K562 (cell line): ENCODE measurements around the gene ITPR1. TPM values are rescaled to one million over a fixed set of nuclear protein-coding genes. Genes with fewer than 3 reads are reported as not detected.

Experiments used
- ATAC-seq: fragments of 200-7000 bp; cut with Tn5 transposase; 3 replicates; pipeline ENCODE4 v1.9.1; 2020; ENCODE audit warnings: moderate library complexity
- BruUV-seq: library from RNA; stranded (reverse); fragments of 400-500 nt; replicated peaks from 2 replicates; lab custom pipeline; 2021; lab: Mats Ljungman, UMichigan
- CTCF ChIA-PET: fragments of 300-600 bp; formaldehyde crosslinking; extraction: SDS; loops from one replicate; lab custom pipeline; 2021; ENCODE audit warnings: low intra/inter-chr PET ratio; lab: Yijun Ruan, JAX
- POLR2A ChIA-PET: fragments of 300-600, 350-650 bp; sonication (Branson Sonifier 250); formaldehyde crosslinking; extraction: SDS; loops from one replicate; lab custom pipeline; 2021; ENCODE audit warnings: antibody characterized with exemption, inconsistent platforms; lab: Yijun Ruan, JAX
- DNase-seq, 4 experiments: peaks; one replicate each; pipeline versions ENCODE4 v3.0.0 to v3.0.0-alpha.2; 2011 to 2018; ENCODE audit warnings: low spot score in 3 of 4, mixed read lengths in 3 of 4; ENCODE audit errors: extremely low read depth in 1 of 4
- FAIRE-seq: peaks from 2 replicates; lab custom pipeline; 2011; peaks lifted over from hg19 to GRCh38; lab: Jason Lieb, UNC
- H2AFZ ChIP-seq: 2 replicates; pipeline ENCODE4 v1.6.0; 2011; ENCODE audit warnings: low read depth, low read length, control low read depth, inconsistent platforms
- H3K27ac ChIP-seq: fragments of 200-600 bp; 3 replicates; pipeline ENCODE4 v1.8.0; 2011; ENCODE audit warnings: low read depth, mild to moderate bottlenecking, control low read depth, inconsistent platforms, low read length, moderate library complexity, mixed read lengths; ENCODE audit errors: extremely low read depth
- H3K27me3 ChIP-seq, 2 experiments: fragments of 300-600 bp in 1 of 2; 2 replicates in 1 of 2; 3 replicates in 1 of 2; pipeline versions ENCODE4 v1.6.0 to v1.8.0; 2011; ENCODE audit warnings: inconsistent platforms in 2 of 2, low read length in 2 of 2, mild to moderate bottlenecking in 1 of 2, mixed read lengths in 1 of 2, moderate library complexity in 1 of 2; ENCODE audit not compliant: control insufficient read depth in 2 of 2, insufficient read depth in 2 of 2
- H3K36me3 ChIP-seq: fragments of 300-600 bp; 3 replicates; pipeline ENCODE4 v1.8.0; 2011; ENCODE audit warnings: mild to moderate bottlenecking, low read length, inconsistent platforms; ENCODE audit not compliant: control insufficient read depth, insufficient read depth
- H3K4me1 ChIP-seq, 2 experiments: fragments of 200-600 bp in 1 of 2; replicated peaks in 1 of 2; 2 replicates in 1 of 2; 3 replicates in 1 of 2; pipeline versions ENCODE4 v1.5.1 to v1.8.0; 2011; ENCODE audit warnings: inconsistent platforms in 2 of 2, low read length in 2 of 2, mild to moderate bottlenecking in 1 of 2, mixed read lengths in 1 of 2, moderate library complexity in 1 of 2; ENCODE audit not compliant: control insufficient read depth in 2 of 2, insufficient read depth in 2 of 2
- H3K4me2 ChIP-seq: 2 replicates; pipeline ENCODE4 v1.6.1; 2011; ENCODE audit warnings: low read length, control low read depth, inconsistent platforms, mixed read lengths; ENCODE audit not compliant: insufficient read depth
- H3K4me3 ChIP-seq: fragments of 200-600 bp; sonication (generic), shearing (Covaris generic); 2 replicates; pipeline ENCODE4 v1.5.1; 2016; ENCODE audit warnings: control low read depth, inconsistent platforms
- H3K79me2 ChIP-seq: fragments of 200-600 bp; 3 replicates; pipeline ENCODE4 v1.8.0; 2011; ENCODE audit warnings: low read length, inconsistent platforms; ENCODE audit not compliant: control insufficient read depth, insufficient read depth
- H3K9ac ChIP-seq, 2 experiments: 2 replicates each; pipeline versions ENCODE4 v1.6.0 to v1.6.1; 2011; ENCODE audit warnings: low read depth in 2 of 2, low read length in 2 of 2, control low read depth in 1 of 2, inconsistent platforms in 1 of 2, mild to moderate bottlenecking in 1 of 2, mixed read lengths in 1 of 2; ENCODE audit not compliant: insufficient read depth in 1 of 2
- H3K9me1 ChIP-seq: one replicate; pipeline ENCODE4 v1.6.0; 2011; ENCODE audit warnings: inconsistent platforms, mild to moderate bottlenecking, low read length, moderate library complexity; ENCODE audit not compliant: control insufficient read depth, insufficient read depth
- H3K9me3 ChIP-seq: replicated peaks from 2 replicates; pipeline ENCODE4 v1.5.1; 2011; ENCODE audit warnings: low read depth, low read length, inconsistent platforms; ENCODE audit not compliant: control insufficient read depth, insufficient read depth
- H4K20me1 ChIP-seq: replicated peaks from 2 replicates; pipeline ENCODE4 v1.6.1; 2011; ENCODE audit warnings: low read length, inconsistent platforms, mixed read lengths; ENCODE audit not compliant: control insufficient read depth, insufficient read depth
- CHD4 ChIP-seq: fragments of 200-600 bp; sonication (generic); IDR thresholded peaks from 3 replicates; pipeline ENCODE4 v1.6.1; 2012; ENCODE audit warnings: low read depth, mild to moderate bottlenecking, mixed read lengths, low read length, inconsistent platforms; ENCODE audit not compliant: insufficient read depth, insufficient replicate concordance, poor library complexity, severe bottlenecking
- FOXM1 ChIP-seq, 2 experiments: fragments of 450-650 bp in 1 of 2; sonication (generic) in 1 of 2; formaldehyde crosslinking in 1 of 2; IDR thresholded peaks; 2 replicates each; pipeline versions ENCODE4 v1.6.1 to v1.9.0; 2017 to 2022; ENCODE audit warnings: low read depth in 2 of 2, mild to moderate bottlenecking in 2 of 2, missing genetic modification reagents in 1 of 2, moderate library complexity in 1 of 2
- HDGF ChIP-seq: fragments of 450-650 bp; IDR thresholded peaks from 2 replicates; pipeline ENCODE4 v1.6.1; 2016
- ILF3 ChIP-seq: fragments of 450-650 bp; IDR thresholded peaks from 2 replicates; pipeline ENCODE4 v1.6.1; 2018; ENCODE audit warnings: antibody characterized with exemption, mild to moderate bottlenecking, moderate library complexity, borderline replicate concordance
- NFE2L1 ChIP-seq: fragments of 450-650 bp; IDR thresholded peaks from 2 replicates; pipeline ENCODE4 v1.6.1; 2016; ENCODE audit warnings: missing genetic modification characterization, low read depth, mild to moderate bottlenecking, missing compliant biosample characterization, moderate library complexity, borderline replicate concordance
- STAG1 ChIP-seq: sonication (generic); formaldehyde crosslinking; IDR thresholded peaks from 2 replicates; pipeline ENCODE4 v1.5.0; 2020; ENCODE audit warnings: missing genetic modification reagents, borderline replicate concordance
- TBL1XR1 ChIP-seq, 2 experiments: IDR thresholded peaks; 2 replicates each; pipeline ENCODE4 v1.6.1; 2012; ENCODE audit warnings: improper control_type of control experiment in 2 of 2, low read length in 2 of 2, mild to moderate bottlenecking in 1 of 2
- TCF7 ChIP-seq: sonication (generic); IDR thresholded peaks from 2 replicates; pipeline ENCODE4 v1.6.1; 2016; ENCODE audit warnings: antibody characterized with exemption, borderline replicate concordance
- TCFL5 ChIP-seq: fragments of 250-450 bp; sonication (Bioruptor Pico); conservative IDR thresholded peaks from 2 replicates; pipeline ENCODE4 v1.6.1; 2021; ENCODE audit warnings: mild to moderate bottlenecking, moderate library complexity, matching md5 sums
- TEAD1 ChIP-seq, 2 experiments: fragments of 450-650 bp in 1 of 2; sonication (generic) in 1 of 2; formaldehyde crosslinking; IDR thresholded peaks; 2 replicates each; pipeline versions ENCODE4 v1.4.0 to v1.8.0; 2020 to 2022; ENCODE audit warnings: mild to moderate bottlenecking in 2 of 2, missing genetic modification reagents in 1 of 2
- ZKSCAN1 ChIP-seq: fragments of 150-350 bp; IDR thresholded peaks from 2 replicates; pipeline ENCODE4 v1.6.1; 2016; ENCODE audit warnings: low read depth, low read length
- ZNF584 ChIP-seq: fragments of 200-800 bp; sonication (Bioruptor generic); IDR thresholded peaks from 2 replicates; pipeline ENCODE4 v1.6.1; 2016; ENCODE audit warnings: low read depth, mild to moderate bottlenecking, missing genetic modification characterization, missing compliant biosample characterization
- WGBS: fragments of 100-300 bp; shearing (Covaris generic); methylation state at CpG from one replicate; pipeline ENCODE4 v1.1.6; 2016; ENCODE audit warnings: low coverage, mixed read lengths; ENCODE audit not compliant: insufficient coverage; ENCODE audit errors: missing lambda C conversion rate; 5-methylcytosine and 5-hydroxymethylcytosine counted together
- in situ Hi-C: fragments of 300-500 bp; cut with MboI; formaldehyde crosslinking; loops from 4 replicates; pipeline ENCODE4 v1.15.0; 2018; ENCODE audit warnings: inconsistent platforms, mixed read lengths
- intact Hi-C: fragments of 100-400 bp; cut with micrococcal nuclease; formaldehyde crosslinking; loops from 2 replicates; pipeline ENCODE4 v1.14.2; 2022
- polyA plus RNA-seq, 8 experiments: library from polyadenylated mRNA; depleted of rRNA in 4 of 8; stranded (reverse) in 5 of 8; unstranded in 3 of 8; fragments of >200 nt; fragmentation: Nextera tagmentation in 2 of 8; fragmentation: Illumina TruSeq in 1 of 8; extraction: Ambion mirVana in 2 of 8; extraction: Trizol in 1 of 8; gene quantifications; 2 replicates each; pipeline versions ENCODE4 v1.2.1 to v1.2.3, GENCODE V29; 2011 to 2014; ENCODE audit warnings: inconsistent platforms in 1 of 8, missing spikeins in 1 of 8
- total RNA-seq, 7 experiments: library from RNA; depleted of rRNA in 6 of 7; stranded (reverse); fragments of >200 nt in 6 of 7; fragmentation: Illumina TruSeq in 2 of 7; extraction: Trizol in 2 of 7; gene quantifications; 2 replicates each; pipeline versions ENCODE4 v1.2.1 to v1.2.3, GENCODE V29; 2011 to 2021; ENCODE audit warnings: low replicate concordance in 1 of 7
- TF ChIP-seq, protein P1 (sequence below): fragments of 250-450 bp; sonication (Bioruptor Pico); IDR thresholded peaks from 2 replicates; pipeline ENCODE4 v1.4.0; 2020; ENCODE audit warnings: mild to moderate bottlenecking, moderate library complexity
- TF ChIP-seq, protein P2 (sequence below): IDR thresholded peaks from 2 replicates; pipeline ENCODE4 v1.6.1; 2014; ENCODE audit warnings: antibody characterized with exemption

Gene ITPR1
- total and polyA plus RNA-seq, 9 of the 15 experiments (the other 6 are each of a cell fraction or from before 2014, with no cell fraction given) = 22.4 to 40.0 (median 27.4) TPM

DNA sequence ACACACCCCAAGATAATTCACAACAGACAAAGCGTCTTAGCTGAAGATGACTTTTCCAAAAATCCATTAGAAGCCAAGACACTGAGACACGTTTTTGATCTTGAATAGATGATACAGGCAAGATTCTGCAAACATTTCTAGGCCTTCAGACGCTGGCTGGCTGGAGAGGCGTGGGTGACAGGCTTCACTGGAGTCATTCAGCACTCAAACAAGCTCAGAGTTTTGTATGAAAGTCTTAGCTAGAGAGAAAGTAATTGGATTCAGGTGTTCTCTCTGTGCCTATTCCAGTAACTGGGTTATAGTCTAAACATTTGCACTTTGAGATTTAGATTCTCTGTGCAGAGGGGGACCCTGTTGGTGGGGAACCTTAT is 338.4 kb downstream of the ITPR1 start (continued):
- TF ChIP-seq FOXM1 (IDR thresholded peaks at IDR 0.05; ENCODE audit: low read depth) (0 out of 2 replicates have a peak, but pooled peaks have one; percentile 4), FOXM1 (CRISPR knock-in tag; IDR thresholded peaks at IDR 0.05; ENCODE audit: low read depth) (no peak), HDGF (0 out of 2 replicates have a peak, but pooled peaks have one; percentile 10), TEAD1 (CRISPR knock-in tag; IDR thresholded peaks at IDR 0.05) (peak in 1 of 2 experiments; percentile 6; a peak in 1 of 4 replicates)

DNA sequence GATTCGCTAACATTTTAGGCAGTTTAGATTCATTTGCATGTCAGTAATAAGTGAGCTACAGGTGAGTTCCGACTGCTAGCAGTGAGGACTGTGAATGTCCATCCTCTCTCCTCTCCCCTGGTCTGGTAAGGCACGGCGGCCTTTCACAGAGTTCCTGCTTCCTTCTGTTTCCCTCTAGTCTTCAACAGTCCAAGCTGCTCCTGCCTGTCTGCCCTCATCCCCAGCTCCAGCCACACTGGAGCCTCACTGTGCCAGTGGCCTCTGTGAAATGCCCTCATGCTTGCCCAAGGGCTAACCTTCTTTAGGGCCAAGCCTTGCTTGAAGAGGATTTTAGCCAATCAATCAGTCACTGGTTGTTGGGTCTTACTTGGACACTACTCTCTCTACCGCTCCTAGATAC is 340.3 kb downstream of the ITPR1 start:
- Histone ChIP-seq H2AFZ (no peak overlapping the region), H3K27me3 (no peaks in the 10 kb centered on the region), H3K9me1 (no peaks in the 10 kb centered on the region), H3K27ac (no peak overlapping the region), H3K9me3 (no peaks in the 10 kb centered on the region), H3K36me3 (peaks cover 89% of the 10 kb centered on the region), H3K9ac (0 out of 4 replicates have a peak overlapping the region, but pooled peaks of 1 of the 2 experiments have one; percentile 8), H3K79me2 (peaks cover 50% of the 10 kb centered on the region), H4K20me1 (no peaks in the 10 kb centered on the region), H3K4me3 (no peak overlapping the region), H3K4me1 (peaks cover 9 to 57% of the 10 kb centered on the region in 2 experiments), H3K4me2 (no peak overlapping the region)
- CTCF ChIA-PET = interaction anchor here (0.5 kb wide), 1 partner anchor 72 kb away, joined by 3 read pairs; no protein-coding TSS in a partner anchor
- in situ Hi-C loops = no loop called here
- POLR2A ChIA-PET = interaction anchor here (0.8 to 2.1 kb wide), 5 partner anchors 9 to 24 kb away, joined by 3 to 6 read pairs (median 3); no protein-coding TSS in a partner anchor
- BruUV-seq = no TSS peak
- intact Hi-C loops = no loop called here
- FAIRE-seq (no peak), ATAC-seq (no peak), DNase-seq (no peak)
- WGBS = 92% methylated on average over 5 of the region's 5 CpGs
- no peak for TF ChIP-seq NFE2L1 (tag)
- no peak for TF ChIP-seq STAG1 (CRISPR knock-in tag)
- no peak for TF ChIP-seq TBL1XR1 (IDR thresholded peaks at IDR 0.05; ENCODE audit: low read length in 2 of 2)
- TF ChIP-seq, protein P1, sequence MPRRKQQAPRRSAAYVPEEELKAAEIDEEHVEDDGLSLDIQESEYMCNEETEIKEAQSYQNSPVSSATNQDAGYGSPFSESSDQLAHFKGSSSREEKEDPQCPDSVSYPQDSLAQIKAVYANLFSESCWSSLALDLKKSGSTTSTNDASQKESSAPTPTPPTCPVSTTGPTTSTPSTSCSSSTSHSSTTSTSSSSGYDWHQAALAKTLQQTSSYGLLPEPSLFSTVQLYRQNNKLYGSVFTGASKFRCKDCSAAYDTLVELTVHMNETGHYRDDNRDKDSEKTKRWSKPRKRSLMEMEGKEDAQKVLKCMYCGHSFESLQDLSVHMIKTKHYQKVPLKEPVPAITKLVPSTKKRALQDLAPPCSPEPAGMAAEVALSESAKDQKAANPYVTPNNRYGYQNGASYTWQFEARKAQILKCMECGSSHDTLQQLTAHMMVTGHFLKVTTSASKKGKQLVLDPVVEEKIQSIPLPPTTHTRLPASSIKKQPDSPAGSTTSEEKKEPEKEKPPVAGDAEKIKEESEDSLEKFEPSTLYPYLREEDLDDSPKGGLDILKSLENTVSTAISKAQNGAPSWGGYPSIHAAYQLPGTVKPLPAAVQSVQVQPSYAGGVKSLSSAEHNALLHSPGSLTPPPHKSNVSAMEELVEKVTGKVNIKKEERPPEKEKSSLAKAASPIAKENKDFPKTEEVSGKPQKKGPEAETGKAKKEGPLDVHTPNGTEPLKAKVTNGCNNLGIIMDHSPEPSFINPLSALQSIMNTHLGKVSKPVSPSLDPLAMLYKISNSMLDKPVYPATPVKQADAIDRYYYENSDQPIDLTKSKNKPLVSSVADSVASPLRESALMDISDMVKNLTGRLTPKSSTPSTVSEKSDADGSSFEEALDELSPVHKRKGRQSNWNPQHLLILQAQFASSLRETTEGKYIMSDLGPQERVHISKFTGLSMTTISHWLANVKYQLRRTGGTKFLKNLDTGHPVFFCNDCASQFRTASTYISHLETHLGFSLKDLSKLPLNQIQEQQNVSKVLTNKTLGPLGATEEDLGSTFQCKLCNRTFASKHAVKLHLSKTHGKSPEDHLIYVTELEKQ = no peak
- TF ChIP-seq TCF7 = no peak
- TF ChIP-seq, protein P2, sequence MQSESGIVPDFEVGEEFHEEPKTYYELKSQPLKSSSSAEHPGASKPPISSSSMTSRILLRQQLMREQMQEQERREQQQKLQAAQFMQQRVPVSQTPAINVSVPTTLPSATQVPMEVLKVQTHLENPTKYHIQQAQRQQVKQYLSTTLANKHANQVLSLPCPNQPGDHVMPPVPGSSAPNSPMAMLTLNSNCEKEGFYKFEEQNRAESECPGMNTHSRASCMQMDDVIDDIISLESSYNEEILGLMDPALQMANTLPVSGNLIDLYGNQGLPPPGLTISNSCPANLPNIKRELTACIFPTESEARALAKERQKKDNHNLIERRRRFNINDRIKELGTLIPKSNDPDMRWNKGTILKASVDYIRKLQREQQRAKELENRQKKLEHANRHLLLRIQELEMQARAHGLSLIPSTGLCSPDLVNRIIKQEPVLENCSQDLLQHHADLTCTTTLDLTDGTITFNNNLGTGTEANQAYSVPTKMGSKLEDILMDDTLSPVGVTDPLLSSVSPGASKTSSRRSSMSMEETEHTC = no peak
- TF ChIP-seq CHD4 = no peak
- TF ChIP-seq ZNF584 (CRISPR knock-in tag) = no peak
- TF ChIP-seq ZKSCAN1 = no peak
- no peak for TF ChIP-seq ILF3
- TF ChIP-seq TCFL5 (CRISPR knock-in tag) = no peak
